Limb (tissue), 2 donors: ENCODE measurements around the gene SYCP3.
"Not testable (repeated sequence)": the region's sequence is repeated elsewhere in the genome, so short reads cannot be mapped to it uniquely, and the experiment has no call there.

Source experiments
- DNase-seq, 2 donors: peaks; one replicate each; pipeline ENCODE4 v3.0.0-alpha.2; 2016; ENCODE audit errors: extremely low spot score in 2 of 2

Gene SYCP3

DNA sequence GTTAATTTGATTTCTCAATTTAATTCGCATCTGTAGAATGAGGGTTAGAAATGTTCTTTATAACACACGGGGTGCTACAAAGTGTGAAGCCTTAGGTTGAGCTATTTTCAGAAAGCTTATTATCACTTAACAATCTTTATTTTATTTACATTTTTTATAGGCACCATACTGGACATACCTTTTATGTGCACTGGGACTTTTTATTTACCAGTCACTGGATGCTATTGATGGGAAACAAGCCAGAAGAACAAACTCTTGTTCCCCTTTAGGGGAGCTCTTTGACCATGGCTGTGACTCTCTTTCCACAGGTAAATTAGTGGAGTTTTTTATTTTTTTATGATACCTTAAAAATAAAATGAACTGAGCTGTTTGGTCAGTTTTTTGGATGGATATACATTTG, 25.3 kb downstream of the SYCP3 start:
- no peak for DNase-seq

GRCh38 chr12:101713059-101713682, 26.1 kb downstream of the SYCP3 start:
- no peak for DNase-seq

DNA sequence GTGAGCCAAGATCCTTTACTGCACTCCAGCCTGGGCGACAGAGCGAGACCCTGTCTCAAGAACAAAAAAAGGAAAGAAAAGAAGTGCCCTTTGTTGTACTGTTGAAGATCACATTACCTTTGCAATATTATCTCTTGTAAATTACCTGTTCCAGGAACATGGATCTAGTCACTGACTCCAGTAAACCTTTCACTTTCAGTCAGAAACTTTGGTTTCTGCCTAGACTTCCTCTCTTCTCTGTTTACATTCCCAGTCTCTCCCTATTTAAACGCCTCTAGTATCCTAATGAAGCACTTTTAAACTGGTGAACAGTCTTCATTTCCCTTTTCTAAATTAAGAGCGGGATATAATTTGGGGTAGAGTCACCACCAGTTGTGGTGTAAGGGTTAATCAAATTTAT, 29.0 kb downstream of the SYCP3 start:
- DNase-seq: no peak

DNA sequence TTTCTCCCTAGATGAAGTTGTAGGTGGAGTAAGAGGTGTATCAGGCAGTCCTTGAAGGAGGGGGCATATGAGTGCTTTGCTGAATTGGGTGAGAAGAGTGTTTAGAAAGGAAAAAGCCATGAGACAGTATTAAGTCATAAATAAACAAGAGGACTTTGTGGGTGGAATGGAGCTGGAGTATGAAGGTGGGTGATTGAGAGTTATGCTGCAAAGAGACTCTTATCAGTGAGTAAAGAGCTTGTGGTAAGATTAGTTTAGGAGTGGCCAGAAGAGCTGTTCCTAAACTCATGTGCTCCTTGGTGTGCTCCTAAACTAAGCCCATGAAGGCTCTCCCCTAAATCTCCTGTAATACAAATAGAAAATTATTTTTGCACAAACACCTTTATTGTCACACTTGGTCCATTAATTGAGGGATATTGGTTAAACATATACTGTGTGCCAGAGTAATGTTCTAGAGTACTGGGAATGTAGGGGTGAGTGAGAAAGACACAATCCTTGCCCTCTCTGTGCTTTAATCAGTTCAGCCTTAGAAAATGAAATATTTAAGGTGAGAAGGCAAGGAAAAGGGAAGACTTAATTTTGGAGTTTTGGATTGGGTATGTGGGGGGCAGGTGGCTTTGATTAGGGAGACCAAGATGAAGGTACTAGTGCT, 32.0 kb downstream of the SYCP3 start:
- no peak for DNase-seq

DNA sequence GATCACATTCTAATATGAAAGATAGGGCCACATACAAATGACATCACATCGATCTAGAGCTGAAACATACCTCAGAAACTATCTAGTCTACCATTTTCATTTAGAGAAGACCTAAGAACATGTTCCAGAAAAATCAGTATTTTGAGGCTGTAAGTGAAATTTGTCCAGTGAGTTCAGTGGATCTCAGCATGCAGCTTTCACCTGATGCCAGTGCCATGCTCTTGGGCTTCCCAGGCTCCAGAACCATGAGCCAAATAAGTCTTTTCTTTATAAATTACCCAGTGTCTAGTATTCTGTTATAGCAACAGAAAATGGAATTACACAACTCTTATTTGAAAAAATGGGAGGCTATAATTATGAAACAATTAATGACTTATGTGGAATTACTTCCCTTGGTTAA, 32.9 kb downstream of the SYCP3 start:
- DNase-seq: no peak

GRCh38 chr12:101703487-101703886, 35.8 kb downstream of the SYCP3 start:
- no peak for DNase-seq

- no peak for DNase-seq
These were observed 38.9 kb downstream of the SYCP3 start for GRCh38 chr12:101700299-101700820.

- DNase-seq: no peak
These were observed 40.4 kb downstream of the SYCP3 start for GRCh38 chr12:101698800-101699347.

DNA sequence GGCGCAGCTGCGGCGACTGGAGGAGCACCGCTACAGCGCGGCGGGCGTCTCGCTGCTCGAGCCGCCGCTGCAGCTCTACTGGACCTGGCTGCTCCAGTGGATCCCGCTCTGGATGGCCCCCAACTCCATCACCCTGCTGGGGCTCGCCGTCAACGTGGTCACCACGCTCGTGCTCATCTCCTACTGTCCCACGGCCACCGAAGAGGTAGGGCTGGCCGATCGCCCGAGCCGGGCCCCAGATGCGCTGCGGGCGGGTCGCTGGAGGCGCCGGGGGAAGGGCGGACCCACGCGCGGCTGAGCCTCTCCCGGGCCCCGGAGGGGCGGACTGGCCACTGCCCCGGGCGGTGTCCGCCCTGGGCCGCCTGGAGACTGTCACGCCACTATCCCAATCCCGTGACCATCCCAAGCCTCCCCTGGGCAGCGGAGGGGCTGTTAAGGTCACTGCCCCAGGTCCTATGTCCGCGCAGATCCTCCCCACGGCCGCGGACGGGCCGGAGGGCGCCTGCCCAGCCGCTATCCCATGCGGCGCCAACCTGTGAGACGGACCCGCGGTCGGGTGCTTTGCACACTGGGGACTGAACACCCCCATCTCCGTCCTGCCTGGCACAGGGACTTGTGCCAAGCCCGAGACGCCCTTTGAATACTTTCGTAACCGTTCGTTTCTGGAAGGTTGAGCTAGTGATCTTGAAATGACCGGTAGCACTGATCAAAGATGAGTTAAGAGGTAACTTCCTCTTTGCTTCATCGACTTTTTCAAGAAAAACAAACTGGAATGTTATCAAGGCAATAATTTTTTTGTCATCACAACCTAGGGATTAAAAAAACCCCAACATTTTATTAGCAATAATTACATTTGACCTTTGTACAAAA, 41.1 kb downstream of the SYCP3 start:
- peak in 1 of 2 donors; percentile 21 for DNase-seq

- DNase-seq: peak; percentile 37 to 84
These were observed 41.9 kb downstream of the SYCP3 start, which contains the start of gene CHPT1 for GRCh38 chr12:101697197-101697929. TSS of gene CHPT1 (plus strand) at chr12:101697640. CDS start at chr12:101697862, 222 bp downstream.

- DNase-seq: peak in 1 of 2 donors; percentile 39
These were observed 42.7 kb downstream of the SYCP3 start for GRCh38 chr12:101696251-101697196.

- DNase-seq: no peak
These were observed 43.6 kb downstream of the SYCP3 start for GRCh38 chr12:101695706-101696105.

DNA sequence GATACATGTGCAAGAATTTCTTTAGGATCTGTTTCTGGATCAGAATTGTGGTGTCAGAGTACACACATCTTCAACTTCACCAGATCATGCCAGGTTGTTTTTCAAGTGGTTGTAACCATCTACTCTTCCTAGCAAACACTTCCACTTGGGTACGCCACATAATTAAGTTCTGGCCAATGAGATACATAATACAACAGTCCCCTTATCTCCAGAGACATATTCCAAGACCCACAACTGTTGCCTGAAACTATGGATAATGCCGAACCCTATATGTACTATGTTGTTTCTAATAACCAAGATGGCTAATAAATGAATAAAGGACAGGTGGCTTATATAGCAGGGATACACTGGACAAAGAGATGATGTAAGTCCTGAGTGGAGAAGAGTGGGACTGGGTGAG, 44.3 kb downstream of the SYCP3 start:
- no peak for DNase-seq

DNA sequence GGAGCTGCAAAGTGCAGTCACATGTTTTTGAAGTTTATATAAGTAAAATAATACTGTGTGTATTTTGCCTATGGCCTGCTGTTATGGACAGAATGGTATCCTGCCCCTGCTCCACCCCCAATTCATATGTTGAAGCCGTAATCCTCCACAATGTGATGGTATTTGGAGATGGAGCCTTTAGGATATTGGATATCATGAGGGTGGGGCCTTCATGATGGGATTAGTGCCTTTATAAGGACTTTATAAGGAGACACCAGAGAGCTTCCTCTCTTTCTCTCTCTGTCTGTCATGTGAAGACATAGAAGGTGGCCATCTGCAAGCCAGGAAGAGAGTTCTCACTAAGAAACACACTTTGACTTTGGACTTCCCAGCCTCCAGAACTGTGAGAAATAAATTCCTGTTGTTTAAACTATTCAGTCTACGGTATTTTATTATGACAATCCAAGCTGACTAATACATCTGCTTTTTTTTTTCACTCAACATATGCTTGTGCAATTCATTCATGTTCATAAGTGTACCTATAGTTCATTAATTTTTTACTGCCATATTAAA, 44.9 kb downstream of the SYCP3 start:
- DNase-seq: no peak

DNA sequence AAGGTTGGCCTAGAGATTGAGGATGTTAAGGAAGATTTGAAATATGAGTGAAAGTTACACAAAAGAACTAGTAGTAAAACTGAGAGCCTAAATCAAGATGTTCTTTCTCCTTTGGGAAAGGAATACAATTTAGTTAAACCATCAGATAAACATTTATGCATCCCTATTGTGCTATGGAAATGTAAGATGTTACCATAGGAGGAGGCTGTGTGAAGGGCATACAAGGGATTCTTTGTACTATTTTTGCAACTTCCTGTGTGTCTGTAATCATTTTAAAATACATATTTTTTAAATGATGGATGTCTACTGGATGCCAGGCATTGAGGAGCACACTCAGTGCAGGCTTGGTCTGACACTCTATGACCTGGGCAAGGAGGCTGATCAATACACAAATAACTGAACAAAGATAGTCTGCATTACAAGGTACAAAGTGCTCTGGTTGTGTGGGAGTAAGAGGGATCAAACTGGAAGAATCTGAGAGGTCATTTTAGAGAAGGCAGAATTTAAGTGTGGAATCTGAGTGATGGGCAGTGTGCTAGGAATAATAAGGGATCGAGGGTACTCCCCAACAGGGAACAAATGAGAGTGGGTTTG, 47.7 kb downstream of the SYCP3 start:
- no peak for DNase-seq

GRCh38 chr12:101690544-101691098, 48.6 kb downstream of the SYCP3 start:
- no peak for DNase-seq

- no peak for DNase-seq
These were observed 53.1 kb downstream of the SYCP3 start for GRCh38 chr12:101686176-101686575.

GRCh38 chr12:101685092-101685491, 54.2 kb downstream of the SYCP3 start:
- no peak for DNase-seq

DNA sequence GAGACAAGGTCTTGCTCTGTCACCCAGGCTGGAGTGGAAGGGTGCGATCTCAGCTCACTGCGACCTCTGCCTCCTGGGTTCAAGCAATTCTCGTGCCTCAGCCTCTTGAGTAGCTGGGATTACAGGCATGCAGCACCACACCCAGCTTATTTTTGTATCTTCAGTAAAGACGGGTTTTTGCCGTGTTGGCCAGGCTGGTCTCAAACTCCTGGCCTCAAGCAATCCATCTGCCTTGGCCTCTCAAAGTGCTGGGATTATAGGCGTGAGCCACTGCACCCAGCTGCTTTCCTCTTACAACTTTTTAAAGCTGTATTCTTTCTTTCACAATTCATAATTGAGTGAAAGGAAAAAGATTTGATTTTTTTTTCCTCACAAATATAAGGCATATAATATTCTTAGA, 57.6 kb downstream of the SYCP3 start:
- not testable (repeated sequence) for DNase-seq
